Liver (tissue), 9 donors: ENCODE results near the gene TP53. TPM values are rescaled to one million over a fixed set of nuclear protein-coding genes. Genes with fewer than 3 reads are reported as not detected.

Source experiments
- DNase-seq: peaks from one replicate; pipeline ENCODE4 v3.0.0-alpha.2; 2017; ENCODE audit warnings: low spot score
- H3K27ac ChIP-seq, 2 donors: one replicate each; pipeline ENCODE4 v1.7.0; 2013; ENCODE audit warnings: inconsistent platforms in 2 of 2, low read length in 2 of 2, control low read depth in 1 of 2, low read depth in 1 of 2, mild to moderate bottlenecking in 1 of 2
- H3K27me3 ChIP-seq, 4 donors: one replicate each; pipeline versions ENCODE4 v1.6.1 to v1.7.0; 2013; ENCODE audit warnings: low read length in 3 of 4, inconsistent platforms in 1 of 4, mild to moderate bottlenecking in 1 of 4, moderate library complexity in 1 of 4; ENCODE audit not compliant: control insufficient read depth in 4 of 4, insufficient read depth in 4 of 4
- H3K36me3 ChIP-seq, 4 donors: one replicate each; pipeline versions ENCODE4 v1.6.1 to v1.7.0; 2013; ENCODE audit warnings: low read length in 3 of 4, mild to moderate bottlenecking in 3 of 4, low read depth in 1 of 4, moderate library complexity in 1 of 4; ENCODE audit not compliant: control insufficient read depth in 4 of 4, insufficient read depth in 3 of 4
- H3K4me1 ChIP-seq, 4 donors: one replicate each; pipeline versions ENCODE4 v1.6.1 to v1.7.0; 2013; ENCODE audit warnings: low read length in 3 of 4, mild to moderate bottlenecking in 3 of 4, moderate library complexity in 1 of 4; ENCODE audit not compliant: control insufficient read depth in 4 of 4, insufficient read depth in 4 of 4
- H3K4me3 ChIP-seq, 3 donors: one replicate each; pipeline versions ENCODE4 v1.6.1 to v1.7.0; 2013; ENCODE audit warnings: low read length in 3 of 3, control low read depth in 1 of 3, low read depth in 1 of 3, mild to moderate bottlenecking in 1 of 3
- H3K9ac ChIP-seq, 2 donors: one replicate each; pipeline ENCODE4 v1.7.0; 2013; ENCODE audit warnings: low read length in 2 of 2, mild to moderate bottlenecking in 2 of 2, moderate library complexity in 2 of 2, control low read depth in 1 of 2, low read depth in 1 of 2
- H3K9me3 ChIP-seq, 4 donors: one replicate each; pipeline versions ENCODE4 v1.6.1 to v1.7.0; 2013; ENCODE audit warnings: low read length in 3 of 4; ENCODE audit not compliant: control insufficient read depth in 4 of 4
- ATF3 ChIP-seq: IDR thresholded peaks from 2 replicates; pipeline ENCODE4 v1.6.1; 2016; ENCODE audit warnings: antibody characterized with exemption
- EGR1 ChIP-seq, 2 donors: IDR thresholded peaks; 2 replicates each; pipeline ENCODE4 v1.6.1; 2016 to 2018; ENCODE audit warnings: antibody characterized with exemption in 2 of 2, low read depth in 2 of 2
- FOXA1 ChIP-seq: IDR thresholded peaks from 2 replicates; pipeline ENCODE4 v1.6.1; 2016; ENCODE audit warnings: antibody characterized with exemption
- FOXA2 ChIP-seq: IDR thresholded peaks from 2 replicates; pipeline ENCODE4 v1.6.1; 2016; ENCODE audit warnings: antibody characterized with exemption
- GABPA ChIP-seq, 2 donors: IDR thresholded peaks in 1 of 2; conservative IDR thresholded peaks in 1 of 2; 2 replicates each; pipeline ENCODE4 v1.6.1; 2016; ENCODE audit warnings: antibody characterized with exemption in 2 of 2, mild to moderate bottlenecking in 1 of 2, moderate library complexity in 1 of 2
- HNF4A ChIP-seq, 2 donors: conservative IDR thresholded peaks; 2 replicates each; pipeline ENCODE4 v1.6.1; 2016; ENCODE audit warnings: antibody characterized with exemption in 2 of 2, mild to moderate bottlenecking in 2 of 2
- HNF4G ChIP-seq: IDR thresholded peaks from 2 replicates; pipeline ENCODE4 v1.6.1; 2016; ENCODE audit warnings: antibody characterized with exemption
- JUND ChIP-seq, 2 donors: IDR thresholded peaks; 2 replicates each; pipeline ENCODE4 v1.6.1; 2016; ENCODE audit warnings: antibody characterized with exemption in 2 of 2
- NR2F2 ChIP-seq: IDR thresholded peaks from 2 replicates; pipeline ENCODE4 v1.6.1; 2016; ENCODE audit warnings: antibody characterized with exemption
- RAD21 ChIP-seq, 2 donors: IDR thresholded peaks; 2 replicates each; pipeline ENCODE4 v1.6.1; 2016; ENCODE audit warnings: antibody characterized with exemption in 2 of 2, mild to moderate bottlenecking in 2 of 2
- REST ChIP-seq: IDR thresholded peaks from 2 replicates; pipeline ENCODE4 v1.6.1; 2016; ENCODE audit warnings: antibody characterized with exemption, mild to moderate bottlenecking
- RXRA ChIP-seq, 2 donors: IDR thresholded peaks; 2 replicates each; pipeline ENCODE4 v1.6.1; 2017 to 2018; ENCODE audit warnings: antibody characterized with exemption in 2 of 2, mild to moderate bottlenecking in 1 of 2
- SP1 ChIP-seq: IDR thresholded peaks from 2 replicates; pipeline ENCODE4 v1.6.1; 2018; ENCODE audit warnings: antibody characterized with exemption, mild to moderate bottlenecking
- TAF1 ChIP-seq: conservative IDR thresholded peaks from 2 replicates; pipeline ENCODE4 v1.6.1; 2016; ENCODE audit warnings: antibody characterized with exemption, mild to moderate bottlenecking
- YY1 ChIP-seq: IDR thresholded peaks from 2 replicates; pipeline ENCODE4 v1.6.1; 2016; ENCODE audit warnings: antibody characterized with exemption, mild to moderate bottlenecking
- ZBTB33 ChIP-seq: IDR thresholded peaks from 2 replicates; pipeline ENCODE4 v1.6.1; 2016; ENCODE audit warnings: antibody characterized with exemption
- WGBS: extraction: QIAGEN DNeasy Blood & Tissue Kit; methylation state at CpG from one replicate; pipeline ENCODE4 v1.1.7; 2013; 5-methylcytosine and 5-hydroxymethylcytosine counted together
- polyA plus RNA-seq, 2 donors: library from polyadenylated mRNA; stranded (reverse) in 1 of 2; unstranded in 1 of 2; fragments of 200-250 nt in 1 of 2; fragments of >200 nt in 1 of 2; fragmentation: Nextera tagmentation in 1 of 2; extraction: Ambion mirVana in 1 of 2; gene quantifications; one replicate each; pipeline versions ENCODE4 v1.2.1 to v1.2.3, GENCODE V29; 2013 to 2015
- total RNA-seq, 2 donors: library from RNA; depleted of rRNA; stranded (reverse); fragments of >200 nt; gene quantifications; one replicate each; pipeline ENCODE4 v1.2.3, GENCODE V29; 2014
- TF ChIP-seq, protein P1 (sequence below): fragments of 150-350 bp; IDR thresholded peaks from 2 replicates; pipeline ENCODE4 v1.5.1; 2017; ENCODE audit warnings: improper control_type of control experiment, low read depth, low read length; ENCODE audit not compliant: missing input control
- TF ChIP-seq, protein P2 (sequence below): IDR thresholded peaks from 2 replicates; pipeline ENCODE4 v1.6.1; 2016; ENCODE audit warnings: antibody characterized with exemption
- donor health status: healthy.
- donor health status: healthy.
- donor health status: healthy.
- donor health status: healthy.
- donor health status: healthy.

Gene TP53
- total and polyA plus RNA-seq, 4 donors: 8.3 to 18.4 (median 12.6) TPM

DNA sequence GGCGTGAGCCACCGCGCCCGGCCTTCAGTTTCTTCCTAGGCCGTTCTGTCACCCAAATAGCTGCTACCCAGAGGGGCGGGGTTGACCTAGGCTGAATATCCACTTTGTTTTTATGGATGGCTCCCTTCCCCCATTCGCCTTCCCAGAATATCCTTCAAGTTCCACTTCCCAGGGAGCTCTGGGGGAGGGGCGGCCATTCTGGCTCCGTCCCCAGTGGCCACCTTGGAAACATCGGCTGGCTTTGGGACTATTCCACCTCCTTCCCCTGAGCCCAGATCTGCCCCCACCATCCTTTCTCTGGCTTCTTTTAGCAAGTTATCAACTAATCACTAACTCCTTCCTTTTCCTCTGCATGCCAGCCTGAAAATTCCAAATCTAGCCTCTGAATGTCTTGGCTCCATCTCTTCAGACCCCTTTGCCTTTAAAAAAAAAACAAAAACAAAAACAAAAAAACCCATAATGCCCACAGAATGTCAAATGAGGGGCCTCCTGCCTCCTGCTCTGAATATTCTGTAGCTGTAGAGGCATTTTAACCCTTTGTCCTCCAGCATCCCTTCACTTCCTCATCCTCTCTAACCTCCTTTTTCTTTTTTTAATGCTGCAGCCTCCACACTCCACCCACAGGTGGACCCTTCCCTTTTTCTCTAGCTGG lies 30.2 kb downstream of the TP53 start:
- no peaks in the 10 kb centered on the region for H3K27me3 ChIP-seq
- H3K4me3 ChIP-seq: no peak overlapping the region
- H3K27ac ChIP-seq: no peak overlapping the region
- no peaks in the 10 kb centered on the region for H3K9me3 ChIP-seq
- H3K4me1 ChIP-seq: no peaks in the 10 kb centered on the region
- TF ChIP-seq RXRA (IDR thresholded peaks at IDR 0.05) (no peak), NR2F2 (peak; percentile 36)
- WGBS: 70% methylated on average over 10 of the region's 10 CpGs
- DNase-seq: no peak
- no peaks in the 10 kb centered on the region for H3K36me3 ChIP-seq
- H3K9ac ChIP-seq: no peak overlapping the region

GRCh38 chr17:7655541-7655840 lies 31.8 kb downstream of the TP53 start:
- no peak for DNase-seq
- no peak overlapping the region for H3K27ac ChIP-seq
- H3K36me3 ChIP-seq: no peaks in the 10 kb centered on the region
- peaks cover 4 to 12% (median 7%) of the 10 kb centered on the region in 4 donors for H3K4me1 ChIP-seq
- H3K9ac ChIP-seq: no peak overlapping the region
- WGBS: 96% methylated on average over 17 of the region's 17 CpGs
- no peak for TF ChIP-seq RXRA (IDR thresholded peaks at IDR 0.05)
- no peak for TF ChIP-seq GABPA (IDR thresholded peaks at IDR 0.05 in 1 of 2, conservative IDR thresholded peaks at IDR 0.05 in 1 of 2)
- no peak for TF ChIP-seq HNF4G
- no peak for TF ChIP-seq REST
- no peak for TF ChIP-seq FOXA1
- no peaks in the 10 kb centered on the region for H3K9me3 ChIP-seq
- H3K4me3 ChIP-seq: no peak overlapping the region
- no peaks in the 10 kb centered on the region for H3K27me3 ChIP-seq

DNA sequence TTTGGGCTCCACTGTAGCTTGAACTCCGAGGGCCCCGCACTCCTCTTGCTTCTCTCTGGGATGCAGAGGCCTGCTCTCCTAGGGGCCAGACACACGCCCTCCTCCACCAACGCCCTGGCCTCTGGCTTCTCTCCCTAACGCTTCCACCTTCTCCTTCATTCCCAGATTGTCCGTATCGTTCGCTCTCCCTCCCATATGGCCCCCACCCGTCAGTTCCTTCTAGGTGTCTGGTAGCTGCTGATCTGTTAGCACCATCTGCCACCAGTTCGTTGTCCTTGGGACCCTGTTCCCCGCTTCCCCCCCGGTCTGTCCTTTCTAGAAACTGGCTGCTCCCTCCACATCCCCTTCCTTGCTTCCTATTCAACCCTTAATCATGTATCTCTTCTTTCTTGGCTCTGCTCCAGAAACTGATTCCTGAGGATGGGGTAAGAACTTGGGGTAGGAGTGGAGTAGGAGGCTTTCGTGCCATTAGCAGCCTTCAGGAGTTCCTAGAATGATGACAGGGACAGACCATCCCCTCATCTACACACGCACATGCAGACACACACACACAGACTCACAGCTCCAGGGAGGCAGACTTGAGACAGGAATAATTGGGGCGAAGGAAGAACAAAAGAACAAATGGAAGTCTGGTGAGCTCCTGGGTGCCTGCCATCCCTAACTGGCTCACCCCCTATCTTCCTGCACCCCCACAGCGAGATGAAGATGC lies 32.3 kb downstream of the TP53 start:
- WGBS: 89% methylated on average over 16 of the region's 16 CpGs
- Histone ChIP-seq H3K9ac (no peak overlapping the region), H3K4me1 (peaks cover 4 to 17% (median 9%) of the 10 kb centered on the region in 4 donors), H3K36me3 (no peaks in the 10 kb centered on the region), H3K27me3 (no peaks in the 10 kb centered on the region), H3K4me3 (no peak overlapping the region), H3K27ac (no peak overlapping the region), H3K9me3 (no peaks in the 10 kb centered on the region)
- no peak for DNase-seq
- TF ChIP-seq FOXA1: no peak
- TF ChIP-seq HNF4A (conservative IDR thresholded peaks at IDR 0.05): no peak
- TF ChIP-seq JUND (IDR thresholded peaks at IDR 0.05): no peak
- TF ChIP-seq, protein P1, sequence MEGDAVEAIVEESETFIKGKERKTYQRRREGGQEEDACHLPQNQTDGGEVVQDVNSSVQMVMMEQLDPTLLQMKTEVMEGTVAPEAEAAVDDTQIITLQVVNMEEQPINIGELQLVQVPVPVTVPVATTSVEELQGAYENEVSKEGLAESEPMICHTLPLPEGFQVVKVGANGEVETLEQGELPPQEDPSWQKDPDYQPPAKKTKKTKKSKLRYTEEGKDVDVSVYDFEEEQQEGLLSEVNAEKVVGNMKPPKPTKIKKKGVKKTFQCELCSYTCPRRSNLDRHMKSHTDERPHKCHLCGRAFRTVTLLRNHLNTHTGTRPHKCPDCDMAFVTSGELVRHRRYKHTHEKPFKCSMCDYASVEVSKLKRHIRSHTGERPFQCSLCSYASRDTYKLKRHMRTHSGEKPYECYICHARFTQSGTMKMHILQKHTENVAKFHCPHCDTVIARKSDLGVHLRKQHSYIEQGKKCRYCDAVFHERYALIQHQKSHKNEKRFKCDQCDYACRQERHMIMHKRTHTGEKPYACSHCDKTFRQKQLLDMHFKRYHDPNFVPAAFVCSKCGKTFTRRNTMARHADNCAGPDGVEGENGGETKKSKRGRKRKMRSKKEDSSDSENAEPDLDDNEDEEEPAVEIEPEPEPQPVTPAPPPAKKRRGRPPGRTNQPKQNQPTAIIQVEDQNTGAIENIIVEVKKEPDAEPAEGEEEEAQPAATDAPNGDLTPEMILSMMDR: no peak
- no peak for TF ChIP-seq HNF4G
- TF ChIP-seq SP1: no peak
- no peak for TF ChIP-seq TAF1
- TF ChIP-seq RXRA (IDR thresholded peaks at IDR 0.05): no peak
- no peak for TF ChIP-seq YY1
- TF ChIP-seq, protein P2, sequence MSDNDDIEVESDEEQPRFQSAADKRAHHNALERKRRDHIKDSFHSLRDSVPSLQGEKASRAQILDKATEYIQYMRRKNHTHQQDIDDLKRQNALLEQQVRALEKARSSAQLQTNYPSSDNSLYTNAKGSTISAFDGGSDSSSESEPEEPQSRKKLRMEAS: no peak
- no peak for TF ChIP-seq NR2F2
- TF ChIP-seq GABPA (IDR thresholded peaks at IDR 0.05 in 1 of 2, conservative IDR thresholded peaks at IDR 0.05 in 1 of 2): no peak
- TF ChIP-seq EGR1 (IDR thresholded peaks at IDR 0.05; ENCODE audit: low read depth in 2 of 2): no peak
- no peak for TF ChIP-seq ATF3
- no peak for TF ChIP-seq FOXA2
- no peak for TF ChIP-seq RAD21 (IDR thresholded peaks at IDR 0.05)
- TF ChIP-seq ZBTB33: no peak
